Chondrocyte (in vitro differentiated cells): ENCODE data around the gene ARMC6. TPM values are rescaled to one million over a fixed set of nuclear protein-coding genes. Genes with fewer than 3 reads are reported as not detected.

Experiments used
- DNase-seq: peaks from one replicate; pipeline ENCODE4 v3.0.0; 2021; ENCODE audit warnings: mixed read lengths, low spot score
- H3K27ac Mint-ChIP-seq: one replicate; pipeline ENCODE4 v1.8.0; 2021; ENCODE audit warnings: mild to moderate bottlenecking, moderate library complexity, mixed read lengths; ENCODE audit not compliant: unreplicated experiment
- H3K27me3 Mint-ChIP-seq: 2 replicates; pipeline ENCODE4 v1.8.0; 2021; ENCODE audit warnings: low read depth, mixed read lengths
- H3K36me3 Mint-ChIP-seq: 2 replicates; pipeline ENCODE4 v1.8.0; 2021; ENCODE audit warnings: low read depth, mixed read lengths
- H3K4me1 Mint-ChIP-seq: 2 replicates; pipeline ENCODE4 v1.8.0; 2021; ENCODE audit warnings: low read depth, mild to moderate bottlenecking, mixed read lengths
- H3K4me3 Mint-ChIP-seq: one replicate; pipeline ENCODE4 v1.8.0; 2021; ENCODE audit warnings: mild to moderate bottlenecking, moderate library complexity, mixed read lengths; ENCODE audit not compliant: unreplicated experiment
- H3K9me3 Mint-ChIP-seq: 2 replicates; pipeline ENCODE4 v1.8.0; 2021; ENCODE audit warnings: low read depth, mixed read lengths
- total RNA-seq: library from RNA; stranded (reverse); gene quantifications from 3 replicates; pipeline ENCODE4 v1.2.1, GENCODE V29; 2021
- TF ChIP-seq, protein P1 (sequence below): fragments of 200-600 bp; sonication (generic); IDR thresholded peaks from 2 replicates; pipeline ENCODE4 v1.5.0; 2021; ENCODE audit warnings: antibody characterized with exemption, mild to moderate bottlenecking, moderate library complexity

ARMC6 gene
- total RNA-seq, 1 donor from 2014 or later, result 26.8 TPM

DNA sequence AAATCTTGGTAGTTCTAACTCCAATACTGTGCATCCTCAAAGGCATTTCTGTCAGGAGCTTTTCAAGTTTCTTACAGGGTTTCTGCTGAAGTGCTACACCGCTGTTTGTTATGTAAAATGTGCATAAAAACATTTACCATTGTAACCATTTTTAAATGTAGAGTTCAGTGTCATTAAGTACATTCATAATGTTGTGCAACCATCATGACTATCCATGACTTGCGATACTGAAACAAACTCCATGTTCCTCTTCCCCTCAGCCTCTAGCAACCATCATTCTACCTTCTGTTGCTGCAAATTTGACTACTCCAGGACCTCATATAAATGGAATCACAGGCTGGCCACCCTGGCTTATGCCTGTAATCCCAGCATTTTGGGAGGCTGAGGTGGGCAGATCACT is 16.0 kb downstream of the ARMC6 start:
- Mint-ChIP-seq H3K4me1 (no peaks in the 10 kb centered on the region), H3K27ac (no peak overlapping the region), H3K9me3 (no peaks in the 10 kb centered on the region), H3K4me3 (no peak overlapping the region), H3K36me3 (peaks cover 28% of the 10 kb centered on the region), H3K27me3 (no peaks in the 10 kb centered on the region)
- TF ChIP-seq, protein P1, sequence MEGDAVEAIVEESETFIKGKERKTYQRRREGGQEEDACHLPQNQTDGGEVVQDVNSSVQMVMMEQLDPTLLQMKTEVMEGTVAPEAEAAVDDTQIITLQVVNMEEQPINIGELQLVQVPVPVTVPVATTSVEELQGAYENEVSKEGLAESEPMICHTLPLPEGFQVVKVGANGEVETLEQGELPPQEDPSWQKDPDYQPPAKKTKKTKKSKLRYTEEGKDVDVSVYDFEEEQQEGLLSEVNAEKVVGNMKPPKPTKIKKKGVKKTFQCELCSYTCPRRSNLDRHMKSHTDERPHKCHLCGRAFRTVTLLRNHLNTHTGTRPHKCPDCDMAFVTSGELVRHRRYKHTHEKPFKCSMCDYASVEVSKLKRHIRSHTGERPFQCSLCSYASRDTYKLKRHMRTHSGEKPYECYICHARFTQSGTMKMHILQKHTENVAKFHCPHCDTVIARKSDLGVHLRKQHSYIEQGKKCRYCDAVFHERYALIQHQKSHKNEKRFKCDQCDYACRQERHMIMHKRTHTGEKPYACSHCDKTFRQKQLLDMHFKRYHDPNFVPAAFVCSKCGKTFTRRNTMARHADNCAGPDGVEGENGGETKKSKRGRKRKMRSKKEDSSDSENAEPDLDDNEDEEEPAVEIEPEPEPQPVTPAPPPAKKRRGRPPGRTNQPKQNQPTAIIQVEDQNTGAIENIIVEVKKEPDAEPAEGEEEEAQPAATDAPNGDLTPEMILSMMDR, result no peak
- DNase-seq, result no peak

DNA sequence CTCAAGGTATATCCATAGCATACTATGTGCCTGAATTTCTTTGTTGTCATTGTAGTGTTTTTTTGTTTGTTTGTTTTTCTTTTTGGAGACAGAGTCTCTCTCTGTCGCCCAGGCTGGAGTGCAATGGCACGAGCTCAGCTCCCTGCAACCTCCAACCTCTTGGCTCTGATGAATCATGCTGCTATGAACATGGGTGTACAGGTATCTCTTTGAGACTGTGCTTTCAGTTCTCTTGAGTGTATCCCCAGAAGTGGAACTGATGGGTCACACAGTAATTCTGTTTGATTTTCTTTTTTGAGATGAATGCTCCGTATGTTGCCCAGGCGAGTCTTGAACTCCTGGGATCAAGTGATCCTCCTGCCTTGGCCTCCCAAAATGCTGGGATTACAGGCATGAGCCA is 16.7 kb downstream of the ARMC6 start:
- no peak overlapping the region for H3K4me3 Mint-ChIP-seq
- DNase-seq, result no peak
- no peak overlapping the region for H3K27ac Mint-ChIP-seq
- H3K9me3 Mint-ChIP-seq, result no peaks in the 10 kb centered on the region
- TF ChIP-seq, protein P1, result no peak
- H3K36me3 Mint-ChIP-seq, result peaks cover 26% of the 10 kb centered on the region
- H3K4me1 Mint-ChIP-seq, result no peaks in the 10 kb centered on the region
- no peaks in the 10 kb centered on the region for H3K27me3 Mint-ChIP-seq

DNA sequence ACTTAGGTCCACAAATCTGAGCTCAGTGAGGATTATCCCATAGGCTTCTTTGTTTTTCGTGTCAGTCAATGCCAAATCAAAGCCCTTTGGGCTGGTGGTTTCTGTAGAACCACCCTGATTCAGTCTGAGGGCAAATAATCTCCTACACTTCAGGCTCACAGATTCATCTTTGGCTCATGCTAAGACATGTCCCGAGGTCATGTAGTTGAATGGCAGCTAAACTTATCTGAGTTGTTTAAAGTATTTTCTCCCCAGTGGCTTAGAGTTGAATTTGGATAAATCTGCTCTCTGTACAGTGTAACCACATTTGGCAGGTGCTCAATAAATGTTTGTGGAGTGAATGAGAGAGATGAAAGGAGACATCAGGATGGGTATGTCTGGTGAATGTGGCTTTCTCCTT is 17.3 kb downstream of the ARMC6 start:
- DNase-seq, result no peak
- Mint-ChIP-seq H3K9me3 (no peaks in the 10 kb centered on the region), H3K4me3 (no peak overlapping the region), H3K27ac (no peak overlapping the region), H3K36me3 (peaks cover 28% of the 10 kb centered on the region), H3K27me3 (no peaks in the 10 kb centered on the region), H3K4me1 (no peaks in the 10 kb centered on the region)
- TF ChIP-seq, protein P1, result no peak

- Mint-ChIP-seq H3K27me3 (no peaks in the 10 kb centered on the region), H3K4me1 (no peaks in the 10 kb centered on the region), H3K36me3 (peaks cover 26% of the 10 kb centered on the region), H3K4me3 (no peak overlapping the region), H3K27ac (no peak overlapping the region), H3K9me3 (no peaks in the 10 kb centered on the region)
- TF ChIP-seq, protein P1, result no peak
- DNase-seq, result no peak
These were observed 18.2 kb downstream of the ARMC6 start for GRCh38 chr19:19051478-19052213.

- no peaks in the 10 kb centered on the region for H3K27me3 Mint-ChIP-seq
- no peak overlapping the region for H3K27ac Mint-ChIP-seq
- no peak overlapping the region for H3K4me3 Mint-ChIP-seq
- H3K36me3 Mint-ChIP-seq, result peaks cover 20% of the 10 kb centered on the region
- no peak for DNase-seq
- TF ChIP-seq, protein P1, result no peak
- no peaks in the 10 kb centered on the region for H3K9me3 Mint-ChIP-seq
- no peaks in the 10 kb centered on the region for H3K4me1 Mint-ChIP-seq
These were observed 19.5 kb downstream of the ARMC6 start for GRCh38 chr19:19052921-19053320.
